ENCODE measurements around the gene PRPF40A.

PRPF40A gene

GRCh38 chr2:152623076-152623740 is 94.1 kb downstream of the PRPF40A start:
- no peaks in the 10 kb centered on the region for H3K9me3 ChIP-seq (ENCODE audit: insufficient read depth, low read length)
- H3K27ac ChIP-seq (ENCODE audit: low read length): no peak overlapping the region
- no peaks in the 10 kb centered on the region for H3K27me3 ChIP-seq (ENCODE audit: low read depth, low read length)
- H2AFZ ChIP-seq (ENCODE audit: low read depth, low read length): no peak overlapping the region
- no peaks in the 10 kb centered on the region for H4K20me1 ChIP-seq (ENCODE audit: insufficient read depth, low read length)
- H3K79me2 ChIP-seq (ENCODE audit: low read length): no peaks in the 10 kb centered on the region
- TF ChIP-seq CTCF (IDR thresholded peaks at IDR 0.05; ENCODE audit: low read depth, low read length) (no peak), EZH2phosphoT487 (IDR thresholded peaks at IDR 0.05; ENCODE audit: low read depth) (no peak)
- H3K36me3 ChIP-seq (replicated peaks; ENCODE audit: low read depth, low read length): no peaks in the 10 kb centered on the region
- no peak overlapping the region for H3K9ac ChIP-seq (ENCODE audit: low read length)
- no peaks in the 10 kb centered on the region for H3K4me1 ChIP-seq (ENCODE audit: low read length)
- H3K4me2 ChIP-seq (ENCODE audit: low read length): no peak overlapping the region
- H3K4me3 ChIP-seq (ENCODE audit: low read length): no peak overlapping the region

GRCh38 chr2:152622219-152622618 is 95.0 kb downstream of the PRPF40A start:
- H3K27ac ChIP-seq (ENCODE audit: low read length): no peak overlapping the region
- TF ChIP-seq CTCF (IDR thresholded peaks at IDR 0.05; ENCODE audit: low read depth, low read length): no peak
- no peak for TF ChIP-seq EZH2phosphoT487 (IDR thresholded peaks at IDR 0.05; ENCODE audit: low read depth)
- no peaks in the 10 kb centered on the region for H3K27me3 ChIP-seq (ENCODE audit: low read depth, low read length)
- H3K4me3 ChIP-seq (ENCODE audit: low read length): no peak overlapping the region
- H4K20me1 ChIP-seq (ENCODE audit: insufficient read depth, low read length): no peaks in the 10 kb centered on the region
- no peaks in the 10 kb centered on the region for H3K36me3 ChIP-seq (replicated peaks; ENCODE audit: low read depth, low read length)
- no peaks in the 10 kb centered on the region for H3K4me1 ChIP-seq (ENCODE audit: low read length)
- H3K4me2 ChIP-seq (ENCODE audit: low read length): no peak overlapping the region
- H3K9me3 ChIP-seq (ENCODE audit: insufficient read depth, low read length): no peaks in the 10 kb centered on the region
- H3K79me2 ChIP-seq (ENCODE audit: low read length): no peaks in the 10 kb centered on the region
- no peak overlapping the region for H2AFZ ChIP-seq (ENCODE audit: low read depth, low read length)
- H3K9ac ChIP-seq (ENCODE audit: low read length): no peak overlapping the region

DNA sequence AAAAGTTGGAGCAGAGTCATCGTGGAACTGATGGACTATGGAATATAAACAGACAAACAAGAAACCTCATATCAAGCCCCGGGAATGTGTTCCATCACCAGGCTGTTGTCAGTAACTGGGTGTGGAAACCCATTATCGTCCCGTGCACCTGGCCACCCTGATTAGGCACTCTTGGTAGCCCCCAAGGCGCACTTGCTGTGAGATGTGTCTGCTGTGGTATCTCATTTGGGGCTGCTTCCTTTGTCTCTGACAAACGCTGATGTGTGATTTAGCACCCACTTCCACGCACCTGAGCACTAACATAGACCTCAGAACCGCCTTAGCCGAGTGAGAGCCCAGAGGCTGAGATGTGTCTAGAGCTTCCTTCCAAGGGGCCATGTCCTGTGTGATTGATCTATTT is 96.3 kb downstream of the PRPF40A start:
- Histone ChIP-seq H4K20me1 (ENCODE audit: insufficient read depth, low read length) (no peaks in the 10 kb centered on the region), H3K4me3 (ENCODE audit: low read length) (no peak overlapping the region), H3K27me3 (ENCODE audit: low read depth, low read length) (no peaks in the 10 kb centered on the region), H3K9me3 (ENCODE audit: insufficient read depth, low read length) (no peaks in the 10 kb centered on the region), H3K9ac (ENCODE audit: low read length) (no peak overlapping the region), H3K4me1 (ENCODE audit: low read length) (no peaks in the 10 kb centered on the region; the same call in 1 of the 2 replicates), H3K36me3 (replicated peaks; ENCODE audit: low read depth, low read length) (no peaks in the 10 kb centered on the region), H3K79me2 (ENCODE audit: low read length) (no peaks in the 10 kb centered on the region), H3K4me2 (ENCODE audit: low read length) (no peak overlapping the region), H3K27ac (ENCODE audit: low read length) (no peak overlapping the region), H2AFZ (ENCODE audit: low read depth, low read length) (no peak overlapping the region)
- TF ChIP-seq EZH2phosphoT487 (IDR thresholded peaks at IDR 0.05; ENCODE audit: low read depth) (no peak), CTCF (IDR thresholded peaks at IDR 0.05; ENCODE audit: low read depth, low read length) (no peak)

- H3K79me2 ChIP-seq (ENCODE audit: low read length): no peaks in the 10 kb centered on the region
- TF ChIP-seq EZH2phosphoT487 (IDR thresholded peaks at IDR 0.05; ENCODE audit: low read depth): no peak
- TF ChIP-seq CTCF (IDR thresholded peaks at IDR 0.05; ENCODE audit: low read depth, low read length): no peak
- no peaks in the 10 kb centered on the region for H3K9me3 ChIP-seq (ENCODE audit: insufficient read depth, low read length)
- no peak overlapping the region for H2AFZ ChIP-seq (ENCODE audit: low read depth, low read length)
- no peaks in the 10 kb centered on the region for H3K36me3 ChIP-seq (replicated peaks; ENCODE audit: low read depth, low read length)
- no peak overlapping the region for H3K27ac ChIP-seq (ENCODE audit: low read length)
- no peak overlapping the region for H3K4me2 ChIP-seq (ENCODE audit: low read length)
- H3K4me1 ChIP-seq (ENCODE audit: low read length): peaks cover 8% of the 10 kb centered on the region
- no peaks in the 10 kb centered on the region for H4K20me1 ChIP-seq (ENCODE audit: insufficient read depth, low read length)
- no peak overlapping the region for H3K9ac ChIP-seq (ENCODE audit: low read length)
- no peak overlapping the region for H3K4me3 ChIP-seq (ENCODE audit: low read length)
- H3K27me3 ChIP-seq (ENCODE audit: low read depth, low read length): no peaks in the 10 kb centered on the region
Measured at GRCh38 chr2:152620208-152620607, 97.1 kb downstream of the PRPF40A start.

All from OCI-LY3 (cell line).